Duodenal mucosa (tissue), 2 donors: Measurements from ENCODE around the gene AP2A2.

ENCODE experiments used
- H3K27ac ChIP-seq: one replicate; pipeline ENCODE4 v1.7.0; 2013; ENCODE audit warnings: low read depth, low read length
- H3K27me3 ChIP-seq, 2 donors: one replicate each; pipeline ENCODE4 v1.7.0; 2013; ENCODE audit warnings: low read length in 2 of 2, control low read depth in 1 of 2; ENCODE audit not compliant: insufficient read depth in 2 of 2, control insufficient read depth in 1 of 2
- H3K36me3 ChIP-seq, 2 donors: one replicate each; pipeline ENCODE4 v1.7.0; 2013; ENCODE audit warnings: low read length in 2 of 2, control low read depth in 1 of 2; ENCODE audit not compliant: insufficient read depth in 2 of 2, control insufficient read depth in 1 of 2
- H3K4me1 ChIP-seq, 2 donors: one replicate each; pipeline ENCODE4 v1.7.0; 2013; ENCODE audit warnings: low read length in 2 of 2, control low read depth in 1 of 2; ENCODE audit not compliant: insufficient read depth in 2 of 2, control insufficient read depth in 1 of 2
- H3K4me3 ChIP-seq, 2 donors: one replicate each; pipeline ENCODE4 v1.7.0; 2013; ENCODE audit warnings: low read length in 2 of 2, low read depth in 1 of 2
- H3K9ac ChIP-seq, 2 donors: one replicate each; pipeline ENCODE4 v1.7.0; 2013; ENCODE audit warnings: low read length in 2 of 2, low read depth in 1 of 2
- H3K9me3 ChIP-seq, 2 donors: one replicate each; pipeline ENCODE4 v1.7.0; 2013; ENCODE audit warnings: low read length in 2 of 2, control low read depth in 1 of 2; ENCODE audit not compliant: control insufficient read depth in 1 of 2

The AP2A2 gene

DNA sequence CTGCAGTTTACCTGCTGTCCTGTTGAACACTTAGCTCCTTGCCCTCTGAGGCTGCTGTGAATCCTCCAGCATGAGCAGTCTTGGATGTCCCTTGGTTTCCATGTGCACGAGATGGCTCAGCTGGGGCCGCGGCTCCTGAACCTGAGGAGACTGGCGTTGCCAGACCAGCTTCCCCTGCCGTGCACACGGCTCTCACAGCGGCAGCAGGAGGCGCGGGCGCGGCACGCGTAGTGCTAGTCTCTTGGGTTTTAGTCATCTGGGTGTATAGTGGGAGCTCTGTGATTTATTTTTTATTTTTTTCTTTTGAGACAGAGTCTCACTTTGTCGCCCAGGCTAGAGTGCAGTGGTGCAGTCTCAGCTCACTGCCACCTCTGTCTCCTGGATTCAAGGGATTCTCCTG lies 56.1 kb downstream of the AP2A2 start:
- Histone ChIP-seq H3K27ac (no peak overlapping the region), H3K27me3 (no peaks in the 10 kb centered on the region), H3K4me1 (no peaks in the 10 kb centered on the region), H3K4me3 (no peak overlapping the region), H3K36me3 (peaks cover 44 to 77% of the 10 kb centered on the region in 2 donors), H3K9me3 (no peaks in the 10 kb centered on the region), H3K9ac (no peak overlapping the region)

DNA sequence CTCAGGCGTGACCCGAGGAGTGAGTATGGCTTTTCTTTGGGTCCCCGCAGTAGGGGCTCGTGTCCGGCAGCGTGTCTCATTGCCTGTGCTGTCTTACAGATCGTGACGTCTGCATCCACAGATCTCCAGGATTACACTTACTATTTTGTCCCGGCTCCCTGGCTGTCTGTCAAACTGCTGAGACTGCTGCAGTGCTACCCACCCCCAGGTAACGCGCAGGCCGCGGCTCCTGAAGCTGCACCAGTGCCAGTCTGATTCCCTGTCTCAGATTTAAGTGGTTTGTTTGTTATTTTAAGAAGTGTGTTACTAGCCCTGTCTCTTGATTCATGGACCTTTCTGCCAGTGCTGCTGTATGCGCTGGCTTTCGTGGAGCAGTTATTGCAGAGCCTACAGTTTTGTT lies 58.9 kb downstream of the AP2A2 start:
- Histone ChIP-seq H3K27ac (no peak overlapping the region), H3K27me3 (no peaks in the 10 kb centered on the region), H3K4me1 (no peaks in the 10 kb centered on the region), H3K4me3 (no peak overlapping the region), H3K36me3 (peaks cover 36 to 76% of the 10 kb centered on the region in 2 donors), H3K9ac (no peak overlapping the region), H3K9me3 (no peaks in the 10 kb centered on the region)

DNA sequence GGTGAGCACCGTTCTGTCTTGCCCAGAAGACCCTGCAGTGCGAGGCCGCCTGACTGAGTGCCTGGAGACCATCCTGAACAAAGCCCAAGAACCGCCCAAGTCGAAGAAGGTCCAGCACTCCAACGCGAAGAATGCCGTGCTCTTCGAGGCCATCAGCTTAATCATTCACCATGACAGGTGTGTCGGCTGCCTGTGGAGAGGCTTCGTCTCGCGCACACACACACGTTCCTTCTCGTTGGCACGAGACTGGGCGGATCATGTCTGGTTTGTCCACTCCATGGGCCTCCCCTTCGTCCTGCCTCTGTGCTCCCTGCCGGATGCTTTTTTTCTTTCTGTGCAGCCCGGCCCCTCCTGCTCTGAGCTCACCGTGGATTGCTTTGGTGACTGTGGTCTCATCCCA lies 59.7 kb downstream of the AP2A2 start:
- Histone ChIP-seq H3K4me3 (no peak overlapping the region), H3K27ac (no peak overlapping the region), H3K36me3 (peaks cover 44 to 85% of the 10 kb centered on the region in 2 donors), H3K9ac (no peak overlapping the region), H3K4me1 (no peaks in the 10 kb centered on the region), H3K9me3 (no peaks in the 10 kb centered on the region), H3K27me3 (no peaks in the 10 kb centered on the region)

DNA sequence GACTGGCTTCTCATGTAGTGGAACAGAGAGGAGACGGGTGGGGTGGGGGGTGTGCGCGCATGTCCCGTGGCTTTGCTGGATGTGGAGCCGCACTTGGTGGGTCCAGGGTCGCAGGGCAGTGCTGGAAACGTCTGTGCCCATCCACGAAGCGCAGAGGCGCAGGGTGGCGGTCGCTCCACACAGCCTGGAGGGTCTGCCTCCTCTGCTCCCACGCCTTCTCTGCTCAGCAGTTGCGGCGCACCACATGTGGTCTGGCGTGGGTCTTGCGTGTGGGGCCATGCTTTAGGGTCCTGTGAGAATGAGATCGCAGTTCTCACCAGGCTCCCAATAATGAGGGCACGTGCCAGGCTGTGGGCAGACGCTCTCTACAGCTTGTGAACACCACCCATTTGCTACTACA lies 60.2 kb downstream of the AP2A2 start:
- peaks cover 43 to 83% of the 10 kb centered on the region in 2 donors for H3K36me3 ChIP-seq
- no peaks in the 10 kb centered on the region for H3K9me3 ChIP-seq
- H3K27ac ChIP-seq: no peak overlapping the region
- H3K9ac ChIP-seq: no peak overlapping the region
- H3K4me3 ChIP-seq: no peak overlapping the region
- H3K27me3 ChIP-seq: no peaks in the 10 kb centered on the region
- H3K4me1 ChIP-seq: no peaks in the 10 kb centered on the region

DNA sequence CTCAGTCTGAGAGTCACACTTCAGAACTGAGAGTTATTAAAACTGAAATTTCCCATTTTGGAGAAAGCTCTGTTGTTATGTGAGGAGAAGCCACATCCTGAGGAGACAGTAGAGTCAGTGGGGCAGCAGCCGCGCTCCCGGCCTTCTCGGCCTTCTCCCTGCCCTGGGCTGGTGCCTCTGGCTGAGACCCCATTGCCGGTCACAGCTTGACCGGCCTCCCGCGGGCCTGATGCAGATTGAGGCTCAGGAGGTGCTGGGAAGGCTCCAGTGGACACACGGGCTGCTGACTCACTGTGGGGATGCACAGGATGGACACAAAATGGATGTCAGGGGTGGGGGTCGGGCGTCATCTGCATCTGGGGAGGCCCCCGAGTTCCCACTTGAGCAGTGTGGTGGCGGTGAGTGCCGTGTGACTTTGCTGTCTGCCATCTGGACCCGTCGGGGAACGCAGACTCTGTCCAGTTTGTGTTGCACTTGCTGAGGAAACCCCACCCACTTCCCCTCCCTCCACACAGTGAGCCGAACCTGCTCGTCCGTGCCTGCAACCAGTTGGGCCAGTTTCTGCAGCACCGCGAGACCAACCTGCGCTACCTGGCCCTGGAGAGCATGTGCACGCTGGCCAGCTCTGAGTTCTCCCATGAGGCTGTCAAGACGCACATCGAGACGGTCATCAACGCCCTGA lies 60.7 kb downstream of the AP2A2 start:
- H3K4me1 ChIP-seq: no peaks in the 10 kb centered on the region
- H3K36me3 ChIP-seq: peaks cover 38 to 84% of the 10 kb centered on the region in 2 donors
- no peak overlapping the region for H3K27ac ChIP-seq
- H3K4me3 ChIP-seq: no peak overlapping the region
- H3K9me3 ChIP-seq: no peaks in the 10 kb centered on the region
- H3K27me3 ChIP-seq: no peaks in the 10 kb centered on the region
- H3K9ac ChIP-seq: no peak overlapping the region

DNA sequence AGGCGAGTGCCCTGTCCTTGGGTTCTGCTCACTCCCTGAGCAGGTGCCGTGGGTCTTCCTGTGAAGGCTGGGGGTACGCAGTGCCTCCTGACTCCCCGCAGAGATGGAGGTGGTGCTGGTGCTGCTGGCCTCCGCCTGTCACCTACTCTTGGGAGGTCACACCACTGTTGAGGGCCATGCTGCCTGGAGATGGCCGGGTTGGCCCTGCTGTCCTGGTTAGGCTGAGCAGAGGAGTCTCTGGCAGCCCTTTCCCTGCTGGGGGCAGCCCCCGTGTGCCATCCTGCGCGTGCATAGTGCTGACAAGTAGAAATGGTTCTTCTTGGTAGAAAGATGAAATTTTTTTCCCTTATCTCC lies 61.3 kb downstream of the AP2A2 start:
- no peaks in the 10 kb centered on the region for H3K27me3 ChIP-seq
- H3K36me3 ChIP-seq: peaks cover 34 to 82% of the 10 kb centered on the region in 2 donors
- H3K4me3 ChIP-seq: no peak overlapping the region
- no peak overlapping the region for H3K27ac ChIP-seq
- H3K9me3 ChIP-seq: no peaks in the 10 kb centered on the region
- H3K4me1 ChIP-seq: no peaks in the 10 kb centered on the region
- no peak overlapping the region for H3K9ac ChIP-seq

DNA sequence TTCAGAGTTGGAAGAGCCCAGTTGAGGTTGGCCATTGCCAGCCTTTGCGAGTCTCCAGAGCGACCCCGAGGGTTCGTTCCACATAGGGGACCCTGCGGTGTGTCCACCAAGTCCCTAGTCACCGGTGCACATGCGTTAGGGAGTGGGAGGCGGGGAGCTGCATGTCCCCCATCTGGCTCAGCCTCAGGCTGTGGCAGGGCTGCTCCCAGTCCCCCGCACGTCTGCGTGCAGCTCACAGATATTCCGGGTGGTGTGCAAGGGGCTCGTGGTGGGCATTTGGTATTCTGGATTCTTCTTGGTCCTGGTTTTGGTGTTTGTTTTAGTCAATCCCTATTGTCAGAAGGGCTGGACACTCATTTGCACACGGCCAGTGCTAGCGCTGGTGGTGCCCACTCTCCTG lies 62.0 kb downstream of the AP2A2 start:
- H3K36me3 ChIP-seq: peaks cover 40 to 84% of the 10 kb centered on the region in 2 donors
- H3K9me3 ChIP-seq: no peaks in the 10 kb centered on the region
- no peak overlapping the region for H3K9ac ChIP-seq
- no peaks in the 10 kb centered on the region for H3K4me1 ChIP-seq
- H3K27me3 ChIP-seq: no peaks in the 10 kb centered on the region
- H3K27ac ChIP-seq: no peak overlapping the region
- H3K4me3 ChIP-seq: no peak overlapping the region

DNA sequence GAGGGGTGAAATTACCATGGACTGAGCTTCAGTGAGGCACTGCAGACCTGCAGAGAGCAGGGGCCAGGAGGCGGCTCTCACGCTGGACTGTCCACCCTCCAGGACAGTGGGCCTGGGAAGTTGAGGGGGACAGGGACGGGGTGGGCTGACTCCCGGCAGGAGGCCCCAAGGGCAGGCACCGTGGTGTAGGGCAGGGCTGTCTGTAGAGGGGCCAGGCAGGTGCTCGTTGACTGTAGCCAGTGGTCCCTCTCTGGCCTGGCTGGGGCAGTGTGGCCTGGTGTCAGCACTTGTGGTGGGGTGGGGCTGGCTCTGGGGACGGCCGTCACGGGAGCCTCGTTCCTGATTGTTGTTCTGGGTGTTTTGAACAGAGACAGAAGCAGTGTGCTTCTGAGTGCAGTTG lies 64.4 kb downstream of the AP2A2 start:
- Histone ChIP-seq H3K4me1 (no peaks in the 10 kb centered on the region), H3K27ac (no peak overlapping the region), H3K4me3 (no peak overlapping the region), H3K27me3 (no peaks in the 10 kb centered on the region), H3K9ac (no peak overlapping the region), H3K9me3 (no peaks in the 10 kb centered on the region), H3K36me3 (peaks cover 41 to 88% of the 10 kb centered on the region in 2 donors)

DNA sequence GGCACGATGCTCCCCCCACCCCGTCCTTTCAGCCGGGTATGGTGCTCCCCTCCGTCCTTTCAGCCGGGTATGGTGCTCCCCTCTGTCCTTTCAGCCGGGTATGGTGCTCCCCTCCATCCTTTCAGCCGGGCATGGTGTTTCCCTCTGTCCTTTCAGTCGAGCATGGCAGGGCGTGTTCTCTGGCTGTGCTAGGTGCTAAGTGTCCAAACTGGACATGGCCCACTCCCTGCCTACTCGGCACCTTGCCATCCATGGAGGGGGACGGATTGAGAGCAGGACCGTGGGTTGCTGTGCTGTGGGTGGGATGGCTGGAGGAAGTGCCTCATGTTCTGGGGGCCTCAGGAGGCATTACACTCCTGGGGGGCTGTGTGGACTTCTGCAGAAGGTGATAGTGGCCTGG lies 65.4 kb downstream of the AP2A2 start:
- peaks cover 34 to 82% of the 10 kb centered on the region in 2 donors for H3K36me3 ChIP-seq
- H3K4me1 ChIP-seq: no peaks in the 10 kb centered on the region
- no peak overlapping the region for H3K4me3 ChIP-seq
- H3K27me3 ChIP-seq: no peaks in the 10 kb centered on the region
- H3K27ac ChIP-seq: no peak overlapping the region
- no peak overlapping the region for H3K9ac ChIP-seq
- no peaks in the 10 kb centered on the region for H3K9me3 ChIP-seq

DNA sequence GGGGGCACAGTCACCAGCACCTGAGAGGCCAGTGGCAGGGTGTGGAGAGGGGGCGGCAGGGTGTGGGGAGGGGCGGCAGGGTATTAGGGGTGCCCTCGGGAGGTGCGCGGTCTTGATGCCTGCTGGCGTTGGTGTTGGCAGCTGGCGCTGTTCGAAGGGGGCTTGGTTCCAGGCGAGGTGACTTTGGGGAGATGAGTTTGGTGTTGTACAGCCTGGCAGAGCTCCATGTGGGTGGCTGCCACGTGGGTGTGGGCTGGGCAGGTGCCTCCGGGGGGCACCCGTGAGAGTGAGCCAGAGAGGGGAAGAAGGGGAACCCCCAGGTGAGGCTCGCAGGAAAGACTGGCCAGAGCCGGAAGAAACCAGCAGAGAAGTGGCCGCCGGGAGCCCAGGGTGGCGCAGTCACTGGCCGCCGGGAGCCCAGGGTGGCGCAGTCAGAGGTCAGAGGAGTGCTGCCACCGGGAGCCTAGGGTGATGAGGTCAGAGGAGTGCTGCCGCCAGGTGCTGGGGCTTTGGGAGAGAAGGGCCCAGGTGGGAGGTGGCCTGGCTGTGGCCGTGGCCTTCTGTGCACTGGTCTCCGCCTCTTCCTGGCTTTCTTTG lies 66.1 kb downstream of the AP2A2 start:
- H3K4me3 ChIP-seq: no peak overlapping the region
- no peaks in the 10 kb centered on the region for H3K4me1 ChIP-seq
- H3K9me3 ChIP-seq: no peaks in the 10 kb centered on the region
- H3K36me3 ChIP-seq: peaks cover 33 to 82% of the 10 kb centered on the region in 2 donors
- no peak overlapping the region for H3K27ac ChIP-seq
- H3K9ac ChIP-seq: no peak overlapping the region
- H3K27me3 ChIP-seq: no peaks in the 10 kb centered on the region
